ENCODE measurements around the gene SMNDC1. TPM values are rescaled to one million over a fixed set of nuclear protein-coding genes. Genes with fewer than 3 reads are reported as not detected.

SMNDC1 gene
- total RNA-seq, 1 donor = 5.1 TPM

- no peak for DNase-seq (ENCODE audit: low read depth in 2 of 3, low spot score in 2 of 3)
These were observed 22.7 kb upstream of the SMNDC1 start for GRCh38 chr10:110327262-110327914.

GRCh38 chr10:110326351-110327032 lies 21.8 kb upstream of the SMNDC1 start:
- DNase-seq (ENCODE audit: low read depth in 2 of 3, low spot score in 2 of 3) = no peak

- DNase-seq (ENCODE audit: low read depth in 2 of 3, low spot score in 2 of 3) = no peak
These were observed 20.1 kb upstream of the SMNDC1 start for GRCh38 chr10:110324805-110325280.

GRCh38 chr10:110324201-110324804 lies 19.6 kb upstream of the SMNDC1 start:
- no peak for DNase-seq (ENCODE audit: low read depth in 2 of 3, low spot score in 2 of 3)

GRCh38 chr10:110323503-110323902 lies 18.8 kb upstream of the SMNDC1 start:
- no peak for DNase-seq (ENCODE audit: low read depth in 2 of 3, low spot score in 2 of 3)

GRCh38 chr10:110321869-110322620 lies 17.3 kb upstream of the SMNDC1 start:
- no peak for DNase-seq (ENCODE audit: low read depth in 2 of 3, low spot score in 2 of 3)

- no peak for DNase-seq (ENCODE audit: low read depth in 2 of 3, low spot score in 2 of 3)
These were observed 13.4 kb upstream of the SMNDC1 start for GRCh38 chr10:110317866-110318850.

GRCh38 chr10:110313674-110314073 lies 9.0 kb upstream of the SMNDC1 start:
- no peak for DNase-seq (ENCODE audit: low read depth in 2 of 3, low spot score in 2 of 3)

GRCh38 chr10:110312206-110312605 lies 7.5 kb upstream of the SMNDC1 start:
- no peak for DNase-seq (ENCODE audit: low read depth in 2 of 3, low spot score in 2 of 3)

- DNase-seq (ENCODE audit: low read depth in 2 of 3, low spot score in 2 of 3) = peak in 2 of 3 donors; percentile 48 to 69
These were observed 6.7 kb upstream of the SMNDC1 start for GRCh38 chr10:110311357-110311949.

GRCh38 chr10:110310741-110311140 lies 6.0 kb upstream of the SMNDC1 start:
- DNase-seq (ENCODE audit: low read depth in 2 of 3, low spot score in 2 of 3) = peak in 2 of 3 donors; percentile 23 to 37

- DNase-seq (ENCODE audit: low read depth in 2 of 3, low spot score in 2 of 3) = no peak
These were observed 3.1 kb upstream of the SMNDC1 start for GRCh38 chr10:110307805-110308204.

- DNase-seq (ENCODE audit: low read depth in 2 of 3, low spot score in 2 of 3) = no peak
These were observed 1.7 kb upstream of the SMNDC1 start for GRCh38 chr10:110306452-110306768.

GRCh38 chr10:110305767-110306451 lies 1.2 kb upstream of the SMNDC1 start:
- DNase-seq (ENCODE audit: low read depth in 2 of 3, low spot score in 2 of 3) = peak; percentile 34 to 93 (median 86)

- DNase-seq (ENCODE audit: low read depth in 2 of 3, low spot score in 2 of 3) = no peak
These were observed 333 bp downstream of the SMNDC1 start for GRCh38 chr10:110304394-110304779.

GRCh38 chr10:110303681-110304080 lies 1.0 kb downstream of the SMNDC1 start:
- no peak for DNase-seq (ENCODE audit: low read depth in 2 of 3, low spot score in 2 of 3)

- DNase-seq (ENCODE audit: low read depth in 2 of 3, low spot score in 2 of 3) = no peak
These were observed 4.2 kb downstream of the SMNDC1 start for GRCh38 chr10:110300486-110300986.

GRCh38 chr10:110296966-110297365 lies 7.8 kb downstream of the SMNDC1 start:
- no peak for DNase-seq (ENCODE audit: low read depth in 2 of 3, low spot score in 2 of 3)

- no peak for DNase-seq (ENCODE audit: low read depth in 2 of 3, low spot score in 2 of 3)
These were observed 17.9 kb downstream of the SMNDC1 start for GRCh38 chr10:110286841-110287240.

Measured in hematopoietic multipotent progenitor cell (in vitro differentiated cells).